Glomerular endothelial cell (primary cell): ENCODE measurements around the gene AMMECR1L. TPM values are rescaled to one million over a fixed set of nuclear protein-coding genes. Genes with fewer than 3 reads are reported as not detected.
"Not testable (repeated sequence)": the region's sequence is repeated elsewhere in the genome, so short reads cannot be mapped to it uniquely, and the experiment has no call there.

Source experiments
- DNase-seq: peaks from one replicate; pipeline ENCODE4 v3.0.0-alpha.2; 2011; ENCODE audit warnings: low read depth, low spot score; ENCODE audit errors: extremely low read depth
- total RNA-seq: library from RNA; depleted of rRNA; stranded (reverse); fragments of >200 nt; gene quantifications from 2 replicates; pipeline ENCODE4 v1.2.3, GENCODE V29; 2015

The AMMECR1L gene
- total RNA-seq, 1 donor from 2014 or later, result 20.7 TPM

- no peak for DNase-seq
Observed at GRCh38 chr2:127887776-127888130, 2.0 kb upstream of the AMMECR1L start.

DNA sequence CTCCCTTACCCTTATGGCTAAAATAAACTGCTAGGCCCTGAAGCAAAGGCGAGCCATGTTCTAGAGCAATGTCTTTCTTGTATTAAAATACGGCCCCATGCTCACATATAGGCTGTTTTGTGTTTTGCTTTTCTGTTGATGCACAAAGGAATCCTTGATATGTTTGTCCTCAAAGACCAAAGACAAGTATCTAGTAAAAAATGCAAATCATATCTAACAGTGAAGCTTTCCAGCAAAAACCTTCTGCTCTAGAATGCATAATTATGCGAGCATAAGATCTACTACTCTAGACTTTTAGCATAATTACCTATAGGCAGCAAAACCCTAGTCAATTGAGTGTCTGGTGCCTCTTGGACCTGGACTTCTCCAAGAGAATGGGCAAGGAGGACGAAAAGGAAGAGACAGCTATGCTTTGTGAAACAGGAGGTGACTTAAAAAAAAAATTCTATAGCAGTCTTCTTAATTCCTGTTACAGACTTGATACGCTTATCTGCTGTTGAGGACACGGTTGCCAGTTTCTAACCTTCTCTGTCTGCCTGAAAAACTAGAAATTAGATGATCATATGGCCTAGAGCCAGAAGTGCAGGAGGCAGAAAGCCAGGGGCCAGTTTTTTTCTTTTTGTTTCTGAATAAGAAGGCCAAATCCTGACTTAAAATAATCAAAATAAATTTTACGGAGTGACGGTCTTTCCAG, 1.5 kb upstream of the AMMECR1L start:
- no peak for DNase-seq

DNA sequence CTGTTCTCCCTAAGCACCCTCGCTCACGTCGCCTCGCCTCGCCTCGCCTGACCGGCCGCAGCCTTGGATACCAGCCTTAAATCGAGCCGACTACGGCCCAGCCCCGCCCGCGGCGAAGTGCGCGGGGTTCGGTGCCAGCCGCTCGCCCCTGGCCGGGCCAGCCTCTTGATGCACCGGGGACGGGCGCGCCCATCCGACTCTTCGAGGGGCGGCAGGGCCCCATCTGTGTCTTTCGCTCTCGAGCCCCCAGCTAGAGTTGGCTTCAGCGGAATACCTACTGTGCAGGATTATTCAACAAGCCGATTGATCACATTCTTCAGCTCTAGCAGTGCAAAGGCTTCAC, 808 bp upstream of the AMMECR1L start:
- not testable (repeated sequence) for DNase-seq

DNA sequence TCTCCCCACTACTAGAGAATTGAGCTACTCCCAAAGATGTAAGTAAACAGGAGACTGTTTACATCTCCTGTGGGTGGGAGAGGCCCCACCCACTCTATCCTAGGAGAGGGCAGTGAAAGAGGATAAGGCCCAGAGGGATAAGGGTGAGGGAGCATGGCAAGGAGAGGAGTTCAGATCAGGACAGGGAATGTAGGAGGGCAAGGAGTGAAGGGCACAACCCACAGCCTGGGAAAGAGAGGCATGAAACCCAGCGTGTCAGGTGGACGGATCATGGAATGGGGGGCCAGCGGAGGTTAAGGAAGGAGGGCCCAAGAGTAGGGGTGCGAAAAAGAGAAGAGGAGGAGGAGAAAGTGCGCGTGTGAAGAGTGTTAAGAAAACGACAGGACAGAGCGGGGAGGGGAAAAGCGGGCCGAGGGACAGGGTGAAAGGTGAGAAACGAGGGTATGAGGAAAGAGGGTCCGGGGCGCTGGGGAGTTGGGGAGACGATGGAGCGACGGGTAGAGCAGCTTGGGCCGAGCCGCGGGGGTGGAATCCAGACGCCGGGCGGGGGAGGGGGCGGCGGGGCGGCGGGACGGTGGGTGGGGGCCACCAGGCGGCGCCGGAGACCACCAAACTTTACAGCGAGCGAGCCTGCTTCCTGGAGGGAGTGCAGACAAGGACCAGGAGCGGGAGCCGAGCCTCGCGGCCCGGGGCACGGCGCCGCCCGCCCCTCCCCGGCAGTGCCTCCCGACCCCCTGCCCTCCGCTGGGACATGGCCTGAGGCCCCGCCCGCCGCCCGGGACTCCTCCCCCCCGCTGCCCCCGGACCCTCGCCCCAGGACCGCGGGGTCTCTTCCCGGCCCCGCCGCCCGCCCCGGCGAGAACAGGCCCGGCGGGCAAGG, 655 bp downstream of the AMMECR1L start:
- not testable (repeated sequence) for DNase-seq

DNA sequence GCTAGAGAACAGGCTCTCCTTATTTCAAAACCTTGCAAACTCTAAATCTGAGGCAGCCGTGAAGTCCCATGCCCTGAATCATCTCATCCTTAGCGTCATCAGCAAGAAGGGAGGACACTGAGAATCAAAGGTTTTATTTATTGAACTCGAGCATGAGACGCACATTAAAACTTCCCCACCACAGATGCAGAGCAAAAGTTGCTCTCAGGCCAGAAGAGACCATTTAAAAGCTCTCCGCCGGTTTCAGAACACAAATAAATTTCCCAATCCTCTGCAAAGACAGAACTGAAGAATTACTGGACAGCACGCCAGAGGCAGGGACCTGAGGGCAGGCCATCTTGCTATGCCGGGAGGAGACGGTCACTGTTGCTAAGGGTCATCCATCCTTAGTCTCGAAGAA, 1.3 kb downstream of the AMMECR1L start:
- DNase-seq, result no peak

DNA sequence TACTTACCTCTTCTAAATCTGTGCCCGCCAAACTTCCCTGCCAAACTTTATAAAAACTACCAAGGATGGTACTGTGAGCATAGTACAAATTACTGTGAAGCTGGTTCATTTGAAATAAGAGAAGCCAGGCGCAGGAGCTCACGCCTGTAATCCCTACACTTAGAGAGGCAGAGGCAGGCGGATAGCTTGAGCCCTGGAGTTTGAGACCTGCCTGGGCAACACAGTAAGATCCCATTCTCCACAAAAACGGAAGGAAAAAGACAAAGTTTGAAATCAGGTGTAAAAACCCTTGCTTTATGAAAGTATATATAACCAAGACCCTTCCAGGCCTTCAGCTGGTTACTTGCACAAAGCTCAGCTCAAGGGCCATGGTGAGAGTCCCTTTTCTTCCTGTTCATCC, 5.9 kb downstream of the AMMECR1L start:
- no peak for DNase-seq

DNA sequence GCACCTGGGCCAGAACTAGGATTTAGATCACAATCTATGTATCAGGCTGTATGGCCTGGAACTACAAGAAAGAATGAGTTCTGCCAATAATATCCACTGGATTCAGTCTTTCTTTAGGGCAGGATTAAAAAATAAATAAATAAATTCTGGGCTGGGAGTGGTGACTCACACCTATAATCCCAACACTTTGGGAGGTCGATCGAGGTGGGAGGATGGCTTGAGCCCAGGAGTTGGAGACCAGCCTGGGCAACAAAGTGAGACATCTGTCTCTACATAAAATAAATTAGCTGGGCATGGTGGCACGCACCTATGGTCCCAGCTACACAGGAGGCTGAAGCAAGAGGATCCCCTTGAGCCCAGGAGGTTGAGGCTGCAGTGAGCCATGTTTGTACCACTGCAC, 8.1 kb downstream of the AMMECR1L start:
- no peak for DNase-seq

- no peak for DNase-seq
Observed at GRCh38 chr2:127877136-127877535, 8.6 kb downstream of the AMMECR1L start.

GRCh38 chr2:127874378-127875269, 11.1 kb downstream of the AMMECR1L start:
- no peak for DNase-seq

DNA sequence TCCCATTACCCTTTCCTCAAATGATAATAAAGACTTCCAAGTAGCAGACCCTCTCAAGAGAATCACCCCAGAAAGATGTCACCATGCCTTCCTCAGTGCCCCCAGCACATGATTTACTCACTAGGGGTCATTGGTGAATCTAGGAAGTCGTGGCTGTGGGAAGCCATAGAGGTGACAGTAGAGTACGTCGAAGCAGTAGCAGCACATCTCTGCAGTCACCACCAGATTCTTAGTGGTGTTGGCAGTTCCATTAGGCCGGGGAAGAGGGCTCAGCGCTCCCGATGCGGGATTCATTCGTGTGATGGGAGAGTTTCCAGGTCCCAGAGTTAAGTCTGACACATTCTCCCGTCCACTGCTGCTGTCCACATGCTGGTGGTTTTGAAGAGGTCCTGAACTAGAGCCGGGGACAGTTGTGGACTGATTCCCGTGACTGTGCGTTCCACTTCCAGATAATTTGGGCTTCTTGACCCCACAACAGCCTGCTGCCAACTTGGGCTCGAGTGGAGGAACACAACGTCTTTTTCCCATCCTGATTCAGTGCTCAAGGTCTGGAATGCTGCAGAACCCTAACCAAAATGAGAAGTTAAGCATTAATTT, 12.0 kb downstream of the AMMECR1L start:
- no peak for DNase-seq

- DNase-seq, result no peak
Observed at GRCh38 chr2:127872354-127872753, 13.4 kb downstream of the AMMECR1L start.

DNA sequence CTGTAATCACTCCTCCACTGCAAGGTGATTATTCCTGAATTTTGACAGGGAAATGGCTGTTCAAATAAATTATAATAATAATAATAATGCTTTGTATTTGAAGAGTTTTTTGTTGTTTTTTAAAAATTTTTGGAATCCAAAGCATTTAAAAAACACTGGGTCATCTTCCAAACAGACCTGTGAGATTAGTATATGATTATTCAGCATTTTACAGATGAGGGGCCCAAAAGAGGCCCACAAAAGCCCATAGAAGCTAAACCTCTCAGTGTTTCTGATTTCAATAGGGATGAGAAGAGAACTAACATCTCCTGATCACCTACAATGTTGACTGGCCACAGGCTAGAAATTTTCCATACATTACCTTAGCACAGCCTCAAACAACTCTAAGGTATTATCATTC, 19.8 kb downstream of the AMMECR1L start:
- DNase-seq, result no peak

DNA sequence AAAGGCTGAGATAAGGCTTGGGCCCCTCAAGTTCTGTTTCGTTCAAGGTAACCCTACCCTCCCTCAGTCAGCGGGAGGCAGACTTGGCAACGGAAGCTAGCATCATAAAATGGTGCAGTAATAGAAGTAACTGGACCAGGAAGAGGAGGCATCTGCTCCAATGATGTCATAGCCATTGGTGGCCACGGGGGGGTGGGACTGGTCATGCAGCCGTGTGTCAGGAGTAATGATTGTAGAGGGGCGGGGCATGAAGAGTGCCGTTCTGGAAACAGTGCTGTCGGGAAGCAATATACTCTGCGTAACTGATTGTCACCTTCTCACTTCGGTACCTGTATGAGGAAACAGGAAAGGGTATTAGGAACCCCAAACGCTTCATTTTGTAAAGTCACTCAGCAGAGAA, 20.9 kb downstream of the AMMECR1L start:
- DNase-seq, result no peak

DNA sequence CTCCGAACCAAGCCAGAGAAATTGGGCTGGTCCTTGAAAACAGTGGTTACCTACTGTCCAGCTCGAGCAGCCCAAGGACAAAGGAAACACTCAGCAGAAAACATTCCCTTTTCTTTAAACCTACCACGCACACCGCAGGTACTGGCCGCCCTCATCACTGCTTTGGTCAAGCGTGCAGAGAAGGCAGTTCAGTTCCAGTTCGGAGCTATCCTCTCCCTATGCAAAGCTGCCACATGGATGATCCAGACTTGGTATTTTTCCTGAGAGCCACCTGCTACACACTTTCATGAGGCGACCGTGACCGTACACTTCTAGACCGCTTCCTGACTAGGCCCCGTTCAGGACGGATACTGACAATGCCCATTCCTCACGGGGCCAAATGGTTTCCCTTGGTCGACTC, 23.5 kb downstream of the AMMECR1L start:
- DNase-seq, result no peak

- DNase-seq, result no peak
Observed at GRCh38 chr2:127860130-127860529, 25.6 kb downstream of the AMMECR1L start.

DNA sequence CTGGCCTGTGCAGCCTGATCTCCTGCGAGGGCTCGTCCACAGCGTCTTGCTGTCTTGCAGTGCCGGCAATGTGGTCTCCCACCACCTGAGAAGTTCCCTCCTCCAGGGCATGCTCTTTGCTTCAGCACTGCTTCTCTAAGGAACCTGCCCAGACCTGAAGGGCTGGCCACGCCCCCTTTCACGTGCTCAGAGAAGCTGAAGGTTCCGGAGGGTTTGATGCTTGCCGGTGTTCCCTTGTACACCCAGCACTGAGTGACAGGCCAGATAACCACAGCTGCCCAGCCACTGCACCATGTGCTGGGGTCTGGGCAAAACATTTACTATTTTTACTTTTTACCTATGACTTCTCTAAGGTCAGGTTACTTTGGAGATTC, 26.1 kb downstream of the AMMECR1L start:
- no peak for DNase-seq

DNA sequence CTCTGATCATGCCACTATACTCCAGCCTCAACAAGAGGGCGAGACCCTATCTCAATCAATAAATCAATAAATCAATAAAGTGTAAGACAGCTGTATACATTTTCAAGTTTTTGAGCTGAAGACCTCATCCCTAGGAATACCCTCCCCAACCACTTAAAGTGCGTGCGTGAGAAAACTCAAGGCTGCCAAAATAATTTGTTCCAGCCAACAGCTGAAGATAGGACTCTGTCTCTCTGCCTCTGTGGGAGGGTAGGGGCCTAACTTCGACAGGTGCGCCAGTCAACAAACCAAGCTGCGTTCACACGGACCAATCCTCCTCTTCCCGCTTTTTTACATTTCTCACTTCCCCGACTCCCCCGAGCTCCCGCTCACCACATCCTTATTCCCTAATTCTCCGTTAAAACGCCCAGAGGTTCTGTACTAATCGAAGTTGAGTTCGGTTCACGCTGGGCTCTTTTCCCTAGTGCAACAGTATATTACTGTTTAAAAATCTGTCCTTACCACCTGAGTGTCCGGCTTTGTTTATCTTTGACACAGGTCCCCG, 28.4 kb downstream of the AMMECR1L start:
- no peak for DNase-seq

DNA sequence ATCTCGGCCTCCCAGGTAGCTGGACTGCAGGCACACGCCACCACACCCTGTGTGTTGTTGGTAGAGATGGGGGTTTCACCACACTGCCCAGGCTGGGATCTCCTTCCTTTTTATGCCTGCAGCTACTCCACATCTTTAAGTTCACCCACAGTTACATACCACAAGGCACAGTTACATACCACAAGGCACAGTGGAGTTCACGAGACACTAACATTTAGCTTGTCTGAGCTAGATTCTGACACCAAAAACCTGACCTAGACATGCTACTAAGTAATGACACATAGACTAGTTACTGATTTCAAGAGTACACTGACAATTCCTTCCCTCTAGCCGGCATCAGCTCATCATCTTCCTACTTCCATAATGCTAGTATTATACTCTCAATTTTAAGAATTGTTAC, 32.1 kb downstream of the AMMECR1L start:
- DNase-seq, result no peak

GRCh38 chr2:127852388-127852787, 33.4 kb downstream of the AMMECR1L start:
- no peak for DNase-seq

DNA sequence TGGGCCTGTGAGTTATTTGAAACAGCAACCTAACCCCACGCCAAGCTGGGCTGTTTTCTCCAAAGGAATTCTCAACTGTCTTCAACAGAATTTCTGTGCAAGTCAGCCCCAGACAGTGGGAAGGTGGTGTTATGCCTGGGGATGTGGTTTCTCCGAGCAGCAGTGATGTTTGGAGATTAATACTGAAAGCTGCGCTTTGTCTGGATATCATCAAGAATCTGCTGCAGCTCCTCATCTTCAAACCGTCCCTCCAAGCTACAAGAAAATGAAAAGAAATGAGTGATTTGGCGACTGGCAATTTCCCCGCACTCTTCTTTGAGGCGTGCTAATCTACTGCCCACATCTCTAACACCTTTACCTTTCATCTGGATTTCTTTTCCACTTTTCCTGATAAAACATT, 37.8 kb downstream of the AMMECR1L start:
- DNase-seq, result no peak

DNA sequence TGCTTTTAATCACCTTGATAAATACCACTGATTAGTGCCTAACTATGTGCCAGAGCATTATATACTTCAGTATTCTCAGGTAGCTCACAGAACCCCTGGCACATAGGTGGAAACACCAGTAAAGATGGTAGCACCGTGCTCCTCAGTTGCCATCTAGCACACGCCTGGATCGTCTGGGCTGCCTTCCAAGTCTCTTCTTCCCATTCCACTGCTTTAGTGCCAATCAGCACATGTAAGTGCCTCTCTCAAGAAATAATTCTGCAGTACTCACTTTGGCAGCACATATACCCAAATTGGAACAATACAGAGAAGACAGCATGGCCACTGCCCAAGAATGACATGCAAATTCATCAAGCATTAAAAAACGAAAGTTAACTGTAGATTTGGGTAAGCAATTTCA, 40.8 kb downstream of the AMMECR1L start:
- DNase-seq, result no peak
